ENCODE results near the gene HCFC1.

DNA sequence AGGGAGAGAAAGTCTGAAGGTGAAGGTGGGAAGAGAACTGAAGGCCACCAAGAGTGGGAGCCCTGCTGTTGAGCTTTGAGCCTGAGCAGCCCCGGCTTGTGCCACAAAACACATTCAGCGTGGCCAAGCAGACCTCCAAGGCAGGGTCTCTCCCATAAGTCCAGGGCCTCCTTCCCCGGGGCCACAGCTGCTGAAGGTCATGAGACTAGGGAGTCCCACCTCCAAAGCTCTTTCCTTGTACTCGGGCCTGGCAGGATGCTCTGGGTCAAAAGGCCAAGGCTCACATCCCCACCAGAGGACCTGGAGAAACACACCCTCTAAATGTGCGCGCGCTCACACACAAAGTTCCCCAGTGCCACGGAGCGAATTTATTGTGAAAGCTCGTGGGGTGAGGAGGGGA is 42.0 kb downstream of the HCFC1 start:
- no peak for TF ChIP-seq JUN (IDR thresholded peaks at IDR 0.05; ENCODE audit: borderline replicate concordance, low read depth, low read length)
- TF ChIP-seq JUN (CRISPR knock-in tag; IDR thresholded peaks at IDR 0.05; ENCODE audit: borderline replicate concordance) = no peak
- no peak for TF ChIP-seq SMAD3 (CRISPR knock-in tag; conservative IDR thresholded peaks at IDR 0.05)
- TF ChIP-seq KLF10 (CRISPR knock-in tag; IDR thresholded peaks at IDR 0.05) = no peak
- TF ChIP-seq ARID2 (IDR thresholded peaks at IDR 0.05) = no peak
- TF ChIP-seq, protein P1, sequence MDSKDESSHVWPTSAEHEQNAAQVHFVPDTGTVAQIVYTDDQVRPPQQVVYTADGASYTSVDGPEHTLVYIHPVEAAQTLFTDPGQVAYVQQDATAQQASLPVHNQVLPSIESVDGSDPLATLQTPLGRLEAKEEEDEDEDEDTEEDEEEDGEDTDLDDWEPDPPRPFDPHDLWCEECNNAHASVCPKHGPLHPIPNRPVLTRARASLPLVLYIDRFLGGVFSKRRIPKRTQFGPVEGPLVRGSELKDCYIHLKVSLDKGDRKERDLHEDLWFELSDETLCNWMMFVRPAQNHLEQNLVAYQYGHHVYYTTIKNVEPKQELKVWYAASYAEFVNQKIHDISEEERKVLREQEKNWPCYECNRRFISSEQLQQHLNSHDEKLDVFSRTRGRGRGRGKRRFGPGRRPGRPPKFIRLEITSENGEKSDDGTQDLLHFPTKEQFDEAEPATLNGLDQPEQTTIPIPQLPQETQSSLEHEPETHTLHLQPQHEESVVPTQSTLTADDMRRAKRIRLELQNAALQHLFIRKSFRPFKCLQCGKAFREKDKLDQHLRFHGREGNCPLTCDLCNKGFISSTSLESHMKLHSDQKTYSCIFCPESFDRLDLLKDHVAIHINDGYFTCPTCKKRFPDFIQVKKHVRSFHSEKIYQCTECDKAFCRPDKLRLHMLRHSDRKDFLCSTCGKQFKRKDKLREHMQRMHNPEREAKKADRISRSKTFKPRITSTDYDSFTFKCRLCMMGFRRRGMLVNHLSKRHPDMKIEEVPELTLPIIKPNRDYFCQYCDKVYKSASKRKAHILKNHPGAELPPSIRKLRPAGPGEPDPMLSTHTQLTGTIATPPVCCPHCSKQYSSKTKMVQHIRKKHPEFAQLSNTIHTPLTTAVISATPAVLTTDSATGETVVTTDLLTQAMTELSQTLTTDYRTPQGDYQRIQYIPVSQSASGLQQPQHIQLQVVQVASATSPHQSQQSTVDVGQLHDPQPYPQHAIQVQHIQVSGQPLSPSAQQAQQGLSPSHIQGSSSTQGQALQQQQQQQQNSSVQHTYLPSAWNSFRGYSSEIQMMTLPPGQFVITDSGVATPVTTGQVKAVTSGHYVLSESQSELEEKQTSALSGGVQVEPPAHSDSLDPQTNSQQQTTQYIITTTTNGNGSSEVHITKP (IDR thresholded peaks at IDR 0.05; ENCODE audit: partially characterized antibody) = no peak
- TF ChIP-seq SIX5 (IDR thresholded peaks at IDR 0.05; ENCODE audit: borderline replicate concordance in 1 of 2, insufficient read depth in 1 of 2, low read depth in 1 of 2, low read length in 2 of 2) = no peak
- no peak for TF ChIP-seq TCF7L2 (IDR thresholded peaks at IDR 0.05; ENCODE audit: low read depth, low read length)
